GM21390 (cell line): ENCODE results near the gene CTRL.
A peak's percentile ranks its signal among the peaks of the same experiment; 100 is the strongest.
"Not testable (repeated sequence)": the region's sequence is repeated elsewhere in the genome, so short reads cannot be mapped to it uniquely, and the experiment has no call there.

Source experiments
- ATAC-seq: cut with Tn5 transposase; IDR thresholded peaks from one replicate; pipeline ENCODE4 v1.9.1; 2021; ENCODE audit not compliant: unreplicated experiment

CTRL gene

GRCh38 chr16:67942510-67943255, 11.0 kb upstream of the CTRL start:
- no peak for ATAC-seq

GRCh38 chr16:67942200-67942509, 10.5 kb upstream of the CTRL start:
- ATAC-seq: no peak

- ATAC-seq: no peak
Measured at GRCh38 chr16:67941469-67942199, 10.0 kb upstream of the CTRL start.

GRCh38 chr16:67940446-67941089, 8.9 kb upstream of the CTRL start:
- no peak for ATAC-seq

- no peak for ATAC-seq
Measured at GRCh38 chr16:67939507-67940445, 8.1 kb upstream of the CTRL start.

- not testable (repeated sequence) for ATAC-seq
Measured at GRCh38 chr16:67937713-67938112, 6.1 kb upstream of the CTRL start.

- peak; percentile 59 for ATAC-seq
Measured at GRCh38 chr16:67936880-67937605, 5.4 kb upstream of the CTRL start.

GRCh38 chr16:67936124-67936879, 4.6 kb upstream of the CTRL start, which contains the start of gene PSMB10:
PSMB10 (minus strand) TSS chr16:67936850; CDS start chr16:67936749, 101 bp downstream.
- ATAC-seq: peak; percentile 2

GRCh38 chr16:67935402-67936123, 3.9 kb upstream of the CTRL start:
- ATAC-seq: peak; percentile 83

GRCh38 chr16:67935101-67935401, 3.4 kb upstream of the CTRL start:
- ATAC-seq: no peak

GRCh38 chr16:67934306-67935100, 2.8 kb upstream of the CTRL start:
- no peak for ATAC-seq

- no peak for ATAC-seq
Measured at GRCh38 chr16:67933805-67934204, 2.1 kb upstream of the CTRL start.

GRCh38 chr16:67932462-67932840, 789 bp upstream of the CTRL start:
- ATAC-seq: no peak

- no peak for ATAC-seq
Measured at GRCh38 chr16:67930678-67931211, 917 bp downstream of the CTRL start.

- ATAC-seq: no peak
Measured at GRCh38 chr16:67930191-67930590, 1.5 kb downstream of the CTRL start.

- no peak for ATAC-seq
Measured at GRCh38 chr16:67928561-67929364, 2.9 kb downstream of the CTRL start.

- no peak for ATAC-seq
Measured at GRCh38 chr16:67928147-67928546, 3.5 kb downstream of the CTRL start.
